Gastroesophageal sphincter (tissue), 4 donors: ENCODE data around the gene CHST5. TPM values are rescaled to one million over a fixed set of nuclear protein-coding genes. Genes with fewer than 3 reads are reported as not detected.

Experiments
- ATAC-seq: fragments of 150-250 bp; one replicate; pipeline ENCODE4 v1.9.1; 2016; ENCODE audit warnings: mild to moderate bottlenecking, moderate library complexity
- H3K27ac ChIP-seq, 4 donors: fragments of 200-600 bp; sonication (generic) in 3 of 4; 1 replicate in 3 of 4; 2 replicates in 1 of 4; pipeline ENCODE4 v1.5.1; 2016 to 2019
- H3K27me3 ChIP-seq: fragments of 200-600 bp; sonication (generic); one replicate; pipeline ENCODE4 v1.5.1; 2019
- H3K36me3 ChIP-seq, 2 donors: fragments of 200-600 bp; sonication (generic); one replicate each; pipeline ENCODE4 v1.5.1; 2019; ENCODE audit warnings: control low read depth in 1 of 2
- H3K4me1 ChIP-seq, 3 donors: fragments of 200-600 bp; sonication (generic); 1 replicate in 2 of 3; 2 replicates in 1 of 3; pipeline ENCODE4 v1.5.1; 2016 to 2019; ENCODE audit warnings: control low read depth in 2 of 3
- H3K4me3 ChIP-seq, 2 donors: fragments of 200-600 bp; sonication (generic); one replicate each; pipeline ENCODE4 v1.5.1; 2019; ENCODE audit warnings: mild to moderate bottlenecking in 1 of 2, moderate library complexity in 1 of 2
- H3K9me3 ChIP-seq, 3 donors: fragments of 200-600 bp; sonication (generic); one replicate each; pipeline ENCODE4 v1.5.1; 2017 to 2019; ENCODE audit warnings: control low read depth in 2 of 3
- CTCF ChIP-seq, 4 experiments: fragments of 200-600 bp in 2 of 4; fragments of 450-650 bp in 2 of 4; sonication (generic) in 1 of 4; IDR thresholded peaks; one replicate each; pipeline ENCODE4 v1.5.1; 2017 to 2019; ENCODE audit warnings: antibody characterized with exemption in 4 of 4, mild to moderate bottlenecking in 2 of 4, moderate library complexity in 2 of 4
- EP300 ChIP-seq: sonication (generic); formaldehyde crosslinking; IDR thresholded peaks from one replicate; pipeline ENCODE4 v1.6.1; 2017; ENCODE audit warnings: antibody characterized with exemption, mild to moderate bottlenecking
- POLR2A ChIP-seq, 2 donors: fragments of 450-650 bp; IDR thresholded peaks; one replicate each; pipeline ENCODE4 v1.6.1; 2017; ENCODE audit warnings: antibody characterized with exemption in 2 of 2, mild to moderate bottlenecking in 2 of 2, moderate library complexity in 1 of 2
- POLR2AphosphoS5 ChIP-seq: sonication (generic); formaldehyde crosslinking; IDR thresholded peaks from one replicate; pipeline ENCODE4 v1.6.1; 2017; ENCODE audit warnings: antibody characterized with exemption
- WGBS, 2 donors: methylation state at CpG; one replicate each; pipeline ENCODE4 v1.1.5; 2018; ENCODE audit warnings: low coverage in 1 of 2; 5-methylcytosine and 5-hydroxymethylcytosine counted together
- total RNA-seq, 4 donors: library from RNA; depleted of rRNA; stranded (reverse); fragments of >200 nt; gene quantifications; one replicate each; pipeline ENCODE4 v1.1.0, GENCODE V29; 2016

The CHST5 gene
- total RNA-seq, 4 donors from 2014 or later = not detected

DNA sequence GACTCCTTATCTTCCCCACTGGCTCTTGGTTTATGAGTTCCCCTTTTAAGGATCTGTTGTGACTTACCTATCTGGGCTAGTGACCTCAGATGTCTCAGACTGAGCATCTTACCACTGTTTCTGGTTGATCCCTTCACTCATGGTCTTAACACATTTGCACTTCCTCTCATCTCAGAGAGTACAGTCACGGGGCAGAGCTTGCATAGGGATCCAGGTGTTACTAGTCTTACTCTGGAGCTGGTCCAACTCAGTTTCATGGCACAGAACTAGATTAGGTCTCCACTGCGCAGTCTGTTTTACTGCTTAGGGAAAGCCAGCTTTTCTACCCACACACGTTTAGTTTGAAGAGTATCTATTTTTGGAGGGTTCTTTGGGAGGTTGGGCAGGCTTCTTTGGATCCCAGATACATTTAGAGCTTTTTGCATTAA, 40.5 kb upstream of the CHST5 start:
- no peak overlapping the region for H3K4me3 ChIP-seq
- peaks cover 0 to 96% of the 10 kb centered on the region in 2 donors for H3K36me3 ChIP-seq
- no peak overlapping the region for H3K27ac ChIP-seq
- no peak for TF ChIP-seq POLR2AphosphoS5
- TF ChIP-seq EP300 = no peak
- no peak for TF ChIP-seq POLR2A (IDR thresholded peaks at IDR 0.05)
- TF ChIP-seq CTCF (IDR thresholded peaks at IDR 0.05) = no peak
- no peaks in the 10 kb centered on the region for H3K9me3 ChIP-seq
- 53% methylated on average over 2 of the region's 3 CpGs; no CpG with 5 or more reads in 1 of the 2 donors for WGBS, 2 donors
- no peaks in the 10 kb centered on the region for H3K27me3 ChIP-seq
- H3K4me1 ChIP-seq = peaks cover 0 to 28% (median 0%) of the 10 kb centered on the region in 3 donors
- ATAC-seq = no peak

DNA sequence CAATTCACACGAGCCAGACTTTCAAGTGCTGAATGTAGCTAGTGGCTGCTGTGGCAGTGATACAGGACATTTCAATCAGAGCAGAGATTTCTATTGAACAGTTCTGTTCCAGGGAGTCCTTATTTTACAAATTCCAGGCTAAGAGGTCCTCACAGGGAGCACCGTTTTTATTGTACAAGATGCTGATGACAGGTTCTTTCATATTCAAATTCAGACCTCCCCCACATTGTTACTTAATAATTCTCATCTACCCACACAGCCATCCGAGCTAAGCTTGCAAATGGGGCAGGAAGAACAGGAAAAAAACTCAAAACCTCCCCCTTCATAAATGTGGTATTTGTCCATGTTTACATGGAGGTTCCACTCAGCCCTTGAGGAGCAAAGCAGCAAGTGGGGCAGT, 40.0 kb upstream of the CHST5 start:
- 35 to 42% methylated on average over 2 to 3 of the region's 3 CpGs for WGBS, 2 donors
- H3K4me3 ChIP-seq = no peak overlapping the region
- no peak overlapping the region for H3K27ac ChIP-seq
- no peaks in the 10 kb centered on the region for H3K9me3 ChIP-seq
- no peak for ATAC-seq
- peaks cover 0 to 32% (median 0%) of the 10 kb centered on the region in 3 donors for H3K4me1 ChIP-seq
- H3K36me3 ChIP-seq = peaks cover 0 to 98% of the 10 kb centered on the region in 2 donors
- H3K27me3 ChIP-seq = no peaks in the 10 kb centered on the region
- TF ChIP-seq EP300 = no peak
- no peak for TF ChIP-seq POLR2A (IDR thresholded peaks at IDR 0.05)
- TF ChIP-seq CTCF (IDR thresholded peaks at IDR 0.05) = no peak
- TF ChIP-seq POLR2AphosphoS5 = no peak

GRCh38 chr16:75573955-75574354, 38.0 kb upstream of the CHST5 start:
- Histone ChIP-seq H3K4me1 (peaks cover 0 to 52% (median 0%) of the 10 kb centered on the region in 3 donors), H3K9me3 (no peaks in the 10 kb centered on the region), H3K27ac (no peak overlapping the region), H3K4me3 (no peak overlapping the region), H3K27me3 (no peaks in the 10 kb centered on the region), H3K36me3 (peaks cover 0 to 100% of the 10 kb centered on the region in 2 donors)
- TF ChIP-seq CTCF (IDR thresholded peaks at IDR 0.05) (no peak), POLR2AphosphoS5 (no peak), EP300 (no peak), POLR2A (IDR thresholded peaks at IDR 0.05) (no peak)
- 77 to 82% methylated on average over 4 to 5 of the region's 5 CpGs for WGBS, 2 donors
- ATAC-seq = no peak

- TF ChIP-seq CTCF (IDR thresholded peaks at IDR 0.05) = no peak
- no peak for TF ChIP-seq POLR2A (IDR thresholded peaks at IDR 0.05)
- TF ChIP-seq EP300 = no peak
- peak; percentile 4 for TF ChIP-seq POLR2AphosphoS5
- no peaks in the 10 kb centered on the region for H3K27me3 ChIP-seq
- 20 to 31% methylated on average over 2 of the region's 3 CpGs for WGBS, 2 donors
- ATAC-seq = no peak
- no peaks in the 10 kb centered on the region for H3K9me3 ChIP-seq
- no peak overlapping the region for H3K27ac ChIP-seq
- peaks cover 0 to 62% (median under 1%) of the 10 kb centered on the region in 3 donors for H3K4me1 ChIP-seq
- H3K4me3 ChIP-seq = no peak overlapping the region
- H3K36me3 ChIP-seq = peaks cover 0 to 100% of the 10 kb centered on the region in 2 donors
These were observed 37.1 kb upstream of the CHST5 start for GRCh38 chr16:75572864-75573542.
